Activated T-helper 1 cell treated with Interleukin-2 at 50 U/mL for 16 hours (primary cell): Measurements from ENCODE around the gene HCFC1.

Experiments
- DNase-seq: peaks from one replicate; pipeline ENCODE4 v3.0.0-alpha.2; 2020; ENCODE audit warnings: low read depth

HCFC1 gene

GRCh38 chrX:153957224-153957623, 14.4 kb downstream of the HCFC1 start:
- DNase-seq, result no peak

- no peak for DNase-seq
Observed at GRCh38 chrX:153956044-153956907, 15.3 kb downstream of the HCFC1 start.

- DNase-seq, result no peak
Observed at GRCh38 chrX:153955228-153955732, 16.3 kb downstream of the HCFC1 start.

- DNase-seq, result no peak
Observed at GRCh38 chrX:153954558-153955227, 16.9 kb downstream of the HCFC1 start.

GRCh38 chrX:153953892-153954557, 17.6 kb downstream of the HCFC1 start:
- DNase-seq, result no peak

GRCh38 chrX:153953342-153953830, 18.2 kb downstream of the HCFC1 start:
- peak; percentile 63 for DNase-seq

- DNase-seq, result no peak
Observed at GRCh38 chrX:153952373-153953026, 19.1 kb downstream of the HCFC1 start.

GRCh38 chrX:153951683-153952372, 19.8 kb downstream of the HCFC1 start:
- no peak for DNase-seq

GRCh38 chrX:153950127-153950526, 21.5 kb downstream of the HCFC1 start:
- DNase-seq, result no peak

- DNase-seq, result no peak
Observed at GRCh38 chrX:153948847-153949805, 22.5 kb downstream of the HCFC1 start.

GRCh38 chrX:153948002-153948466, 23.6 kb downstream of the HCFC1 start:
- DNase-seq, result no peak

- DNase-seq, result peak; percentile 57
Observed at GRCh38 chrX:153947009-153947769, 24.4 kb downstream of the HCFC1 start.

- no peak for DNase-seq
Observed at GRCh38 chrX:153945956-153946943, 25.4 kb downstream of the HCFC1 start.

GRCh38 chrX:153944800-153945150, 26.8 kb downstream of the HCFC1 start:
- no peak for DNase-seq

GRCh38 chrX:153944140-153944799, 27.3 kb downstream of the HCFC1 start, which contains the start of gene RENBP:
Gene RENBP (minus strand): TSS chrX:153944643. CDS start chrX:153944610, 33 bp downstream.
- DNase-seq, result no peak

- no peak for DNase-seq
Observed at GRCh38 chrX:153941336-153942252, 30.0 kb downstream of the HCFC1 start.
